ENCODE measurements around the gene ALPK3. TPM values are rescaled to one million over a fixed set of nuclear protein-coding genes. Genes with fewer than 3 reads are reported as not detected.

Gene ALPK3
- polyA plus RNA-seq, 1 donor (not counting 4 experiments of a cell fraction or from before 2014, with no cell fraction given), result 0.07 TPM

DNA sequence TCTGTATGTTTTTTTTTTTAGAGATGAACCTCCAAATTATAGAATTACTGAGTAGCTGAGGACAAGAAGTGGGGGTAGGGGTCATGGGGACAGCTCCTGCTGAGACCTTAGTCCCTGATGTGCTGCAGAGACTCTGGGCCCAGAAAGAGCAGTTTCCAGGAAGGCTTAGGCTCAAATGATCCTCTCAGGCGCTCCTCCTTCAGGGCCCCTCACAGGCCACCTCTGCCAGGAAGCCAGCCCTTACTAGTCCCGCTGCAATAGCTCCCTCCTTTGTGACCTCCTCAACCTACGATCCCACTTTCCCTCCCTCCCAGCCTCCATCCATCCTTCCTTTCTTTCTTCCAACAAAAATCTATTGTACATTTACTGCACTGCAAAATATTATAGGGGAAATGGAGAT, 91.9 kb downstream of the ALPK3 start:
- H3K9me1 ChIP-seq (ENCODE audit: control insufficient read depth, extremely low read depth, insufficient read depth, low read length), result no peaks in the 10 kb centered on the region
- no peak overlapping the region for H3K27ac ChIP-seq (ENCODE audit: control insufficient read depth, insufficient read depth, low read length)
- no peak for TF ChIP-seq EZH2 (IDR thresholded peaks at IDR 0.05; ENCODE audit: low read length)
- TF ChIP-seq, protein P1, sequence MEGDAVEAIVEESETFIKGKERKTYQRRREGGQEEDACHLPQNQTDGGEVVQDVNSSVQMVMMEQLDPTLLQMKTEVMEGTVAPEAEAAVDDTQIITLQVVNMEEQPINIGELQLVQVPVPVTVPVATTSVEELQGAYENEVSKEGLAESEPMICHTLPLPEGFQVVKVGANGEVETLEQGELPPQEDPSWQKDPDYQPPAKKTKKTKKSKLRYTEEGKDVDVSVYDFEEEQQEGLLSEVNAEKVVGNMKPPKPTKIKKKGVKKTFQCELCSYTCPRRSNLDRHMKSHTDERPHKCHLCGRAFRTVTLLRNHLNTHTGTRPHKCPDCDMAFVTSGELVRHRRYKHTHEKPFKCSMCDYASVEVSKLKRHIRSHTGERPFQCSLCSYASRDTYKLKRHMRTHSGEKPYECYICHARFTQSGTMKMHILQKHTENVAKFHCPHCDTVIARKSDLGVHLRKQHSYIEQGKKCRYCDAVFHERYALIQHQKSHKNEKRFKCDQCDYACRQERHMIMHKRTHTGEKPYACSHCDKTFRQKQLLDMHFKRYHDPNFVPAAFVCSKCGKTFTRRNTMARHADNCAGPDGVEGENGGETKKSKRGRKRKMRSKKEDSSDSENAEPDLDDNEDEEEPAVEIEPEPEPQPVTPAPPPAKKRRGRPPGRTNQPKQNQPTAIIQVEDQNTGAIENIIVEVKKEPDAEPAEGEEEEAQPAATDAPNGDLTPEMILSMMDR (optimal IDR thresholded peaks at IDR 0.05 in 1 of 3, IDR thresholded peaks at IDR 0.05 in 1 of 3, conservative IDR thresholded peaks at IDR 0.05 in 1 of 3; ENCODE audit: extremely low read depth in 1 of 3, insufficient read depth in 2 of 3, low read length in 3 of 3), result no peak
- H4K20me1 ChIP-seq (ENCODE audit: control insufficient read depth, extremely low read depth, insufficient read depth, low read length), result no peaks in the 10 kb centered on the region
- peaks cover 18% of the 10 kb centered on the region for H3K4me1 ChIP-seq (ENCODE audit: control insufficient read depth, extremely low read depth, insufficient read depth, low read length)
- H3K4me3 ChIP-seq (ENCODE audit: control insufficient read depth in 2 of 3, extremely low read depth in 1 of 3, insufficient read depth in 2 of 3, low read depth in 1 of 3, low read length in 3 of 3), result no peak overlapping the region
- no peak overlapping the region for H3K4me2 ChIP-seq (ENCODE audit: control insufficient read depth, extremely low read depth, insufficient read depth, low read depth, low read length)
- H3K36me3 ChIP-seq (ENCODE audit: control insufficient read depth in 2 of 2, extremely low read depth in 1 of 2, insufficient read depth in 2 of 2, low read length in 2 of 2), result no peaks in the 10 kb centered on the region
- H3K9me3 ChIP-seq (ENCODE audit: control insufficient read depth, low read depth, low read length), result no peaks in the 10 kb centered on the region
- H3K79me2 ChIP-seq (ENCODE audit: control insufficient read depth, insufficient read depth, low read length), result no peaks in the 10 kb centered on the region
- no peak overlapping the region for H3K9ac ChIP-seq (ENCODE audit: control insufficient read depth, extremely low read depth, insufficient read depth, low read length)
- dilution Hi-C loops (cut with MboI; ENCODE audit: extremely low pct_ligation_motif_present, low sequenced_read_pairs), result no loop called here
- DNase-seq (ENCODE audit: low read depth, low spot score) (no peak), FAIRE-seq (no peak)
- no peak overlapping the region for H2AFZ ChIP-seq (ENCODE audit: control insufficient read depth, low read length)
- H3K27me3 ChIP-seq (ENCODE audit: control insufficient read depth, extremely low read depth, insufficient read depth, low read length), result no peaks in the 10 kb centered on the region

GRCh38 chr15:84909782-84910181, 92.6 kb downstream of the ALPK3 start:
- H3K79me2 ChIP-seq (ENCODE audit: control insufficient read depth, insufficient read depth, low read length), result no peaks in the 10 kb centered on the region
- dilution Hi-C loops (cut with MboI; ENCODE audit: extremely low pct_ligation_motif_present, low sequenced_read_pairs), result no loop called here
- no peak for DNase-seq (ENCODE audit: low read depth, low spot score)
- TF ChIP-seq EZH2 (IDR thresholded peaks at IDR 0.05; ENCODE audit: low read length), result no peak
- TF ChIP-seq, protein P1 (optimal IDR thresholded peaks at IDR 0.05 in 1 of 3, IDR thresholded peaks at IDR 0.05 in 1 of 3, conservative IDR thresholded peaks at IDR 0.05 in 1 of 3; ENCODE audit: extremely low read depth in 1 of 3, insufficient read depth in 2 of 3, low read length in 3 of 3), result no peak
- no peaks in the 10 kb centered on the region for H4K20me1 ChIP-seq (ENCODE audit: control insufficient read depth, extremely low read depth, insufficient read depth, low read length)
- H3K9me3 ChIP-seq (ENCODE audit: control insufficient read depth, low read depth, low read length), result no peaks in the 10 kb centered on the region
- no peaks in the 10 kb centered on the region for H3K9me1 ChIP-seq (ENCODE audit: control insufficient read depth, extremely low read depth, insufficient read depth, low read length)
- H2AFZ ChIP-seq (ENCODE audit: control insufficient read depth, low read length), result no peak overlapping the region
- H3K4me1 ChIP-seq (ENCODE audit: control insufficient read depth, extremely low read depth, insufficient read depth, low read length), result peaks cover 23% of the 10 kb centered on the region
- no peak overlapping the region for H3K27ac ChIP-seq (ENCODE audit: control insufficient read depth, insufficient read depth, low read length)
- no peak for FAIRE-seq
- H3K4me2 ChIP-seq (ENCODE audit: control insufficient read depth, extremely low read depth, insufficient read depth, low read depth, low read length), result no peak overlapping the region
- H3K4me3 ChIP-seq (ENCODE audit: control insufficient read depth in 2 of 3, extremely low read depth in 1 of 3, insufficient read depth in 2 of 3, low read depth in 1 of 3, low read length in 3 of 3), result no peak overlapping the region
- no peak overlapping the region for H3K9ac ChIP-seq (ENCODE audit: control insufficient read depth, extremely low read depth, insufficient read depth, low read length)
- no peaks in the 10 kb centered on the region for H3K36me3 ChIP-seq (ENCODE audit: control insufficient read depth in 2 of 2, extremely low read depth in 1 of 2, insufficient read depth in 2 of 2, low read length in 2 of 2)
- H3K27me3 ChIP-seq (ENCODE audit: control insufficient read depth, extremely low read depth, insufficient read depth, low read length), result no peaks in the 10 kb centered on the region
